Upper lobe of left lung (tissue), 4 donors: ENCODE measurements around the gene MED13L.

ENCODE experiments used
- EP300 ChIP-seq, 4 donors: sonication (generic); formaldehyde crosslinking; IDR thresholded peaks; one replicate each; pipeline ENCODE4 v1.5.1; 2017; ENCODE audit warnings: antibody characterized with exemption in 4 of 4, control low read depth in 2 of 4
- POLR2A ChIP-seq, 4 donors: fragments of 450-650 bp; IDR thresholded peaks; one replicate each; pipeline ENCODE4 v1.5.1; 2016 to 2017; ENCODE audit warnings: antibody characterized with exemption in 4 of 4, mild to moderate bottlenecking in 2 of 4
- POLR2AphosphoS5 ChIP-seq, 2 donors: sonication (generic); formaldehyde crosslinking; IDR thresholded peaks; one replicate each; pipeline ENCODE4 v1.5.1; 2017; ENCODE audit warnings: antibody characterized with exemption in 2 of 2
- TF ChIP-seq, protein P1 (sequence below), 6 experiments: fragments of 450-650 bp in 4 of 6; fragments of 200-600 bp in 2 of 6; sonication (generic) in 2 of 6; IDR thresholded peaks; one replicate each; pipeline ENCODE4 v1.5.1; 2016 to 2019; ENCODE audit warnings: antibody characterized with exemption in 6 of 6

- TF ChIP-seq, protein P1, sequence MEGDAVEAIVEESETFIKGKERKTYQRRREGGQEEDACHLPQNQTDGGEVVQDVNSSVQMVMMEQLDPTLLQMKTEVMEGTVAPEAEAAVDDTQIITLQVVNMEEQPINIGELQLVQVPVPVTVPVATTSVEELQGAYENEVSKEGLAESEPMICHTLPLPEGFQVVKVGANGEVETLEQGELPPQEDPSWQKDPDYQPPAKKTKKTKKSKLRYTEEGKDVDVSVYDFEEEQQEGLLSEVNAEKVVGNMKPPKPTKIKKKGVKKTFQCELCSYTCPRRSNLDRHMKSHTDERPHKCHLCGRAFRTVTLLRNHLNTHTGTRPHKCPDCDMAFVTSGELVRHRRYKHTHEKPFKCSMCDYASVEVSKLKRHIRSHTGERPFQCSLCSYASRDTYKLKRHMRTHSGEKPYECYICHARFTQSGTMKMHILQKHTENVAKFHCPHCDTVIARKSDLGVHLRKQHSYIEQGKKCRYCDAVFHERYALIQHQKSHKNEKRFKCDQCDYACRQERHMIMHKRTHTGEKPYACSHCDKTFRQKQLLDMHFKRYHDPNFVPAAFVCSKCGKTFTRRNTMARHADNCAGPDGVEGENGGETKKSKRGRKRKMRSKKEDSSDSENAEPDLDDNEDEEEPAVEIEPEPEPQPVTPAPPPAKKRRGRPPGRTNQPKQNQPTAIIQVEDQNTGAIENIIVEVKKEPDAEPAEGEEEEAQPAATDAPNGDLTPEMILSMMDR (IDR thresholded peaks at IDR 0.05): no peak
- no peak for TF ChIP-seq POLR2AphosphoS5 (IDR thresholded peaks at IDR 0.05)
- no peak for TF ChIP-seq POLR2A (IDR thresholded peaks at IDR 0.05)
- TF ChIP-seq EP300 (IDR thresholded peaks at IDR 0.05): no peak
These were observed 277.9 kb downstream of the MED13L start for GRCh38 chr12:115999582-115999981.
